ENCODE results near the gene TMEM245.

TMEM245 gene

DNA sequence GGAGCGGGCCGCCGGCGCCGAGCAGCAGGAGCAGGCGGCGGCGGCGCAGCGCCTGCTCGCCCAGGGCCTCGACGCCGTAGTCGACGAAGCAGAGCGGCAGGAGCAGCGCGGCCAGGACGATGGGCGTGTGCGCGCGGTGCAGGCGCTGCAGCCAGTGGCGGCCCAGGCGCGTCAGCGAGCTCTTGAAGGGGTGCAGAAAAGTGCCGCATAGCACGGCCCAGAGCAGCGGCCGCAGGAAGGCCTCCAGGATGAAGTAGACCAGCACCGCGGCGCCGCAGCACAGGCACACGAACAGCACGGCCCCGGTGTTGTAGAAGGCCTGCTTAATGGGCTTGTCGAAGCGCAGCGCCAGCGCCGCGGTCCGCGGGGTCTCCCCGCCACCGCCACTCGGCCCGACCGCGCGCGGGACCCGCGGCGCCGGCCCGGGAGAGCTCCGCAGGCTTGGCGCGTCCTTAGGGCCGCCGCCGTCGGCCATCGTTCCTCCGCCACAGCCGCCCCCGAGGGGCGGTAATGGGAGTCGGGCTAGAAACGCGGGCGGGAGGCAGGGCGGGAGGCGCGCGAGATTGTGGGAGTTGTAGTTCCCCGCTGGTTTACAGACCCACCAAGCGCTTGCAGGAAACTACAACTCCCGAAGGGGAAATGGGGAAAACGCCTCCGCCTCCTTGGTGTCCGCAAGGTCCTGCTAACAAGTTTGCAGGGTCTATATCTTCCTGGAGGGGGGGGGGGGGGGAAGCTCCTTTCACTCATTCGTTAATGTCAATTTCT lies at the start of gene TMEM245:
Gene TMEM245 (minus strand): TSS at position 509 of the 765 bp plus-strand sequence. CDS start 34 bp downstream, at position 475.
- DNase-seq (ENCODE audit: low read depth), result peak; percentile 99

DNA sequence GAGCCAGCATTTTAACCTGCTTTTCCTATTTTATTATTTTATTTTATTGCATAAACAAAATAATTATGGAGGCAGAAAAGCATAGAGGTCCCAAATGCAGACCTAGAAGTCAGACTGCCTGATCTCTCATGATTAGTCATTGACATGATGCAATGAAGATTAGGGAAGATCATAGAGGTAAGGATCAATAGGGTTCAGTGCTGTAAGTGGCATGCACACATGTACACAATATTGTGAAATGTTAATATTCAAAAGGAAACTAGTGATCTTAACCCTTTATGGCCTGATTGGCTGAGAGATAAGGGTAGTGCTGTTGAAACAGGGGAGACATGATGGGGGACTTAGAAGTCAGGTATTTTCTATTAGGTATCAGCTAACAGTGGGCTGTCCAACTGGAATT lies 48.4 kb upstream of the TMEM245 start:
- no peak for DNase-seq (ENCODE audit: low read depth)

- no peak for DNase-seq (ENCODE audit: low read depth)
These were observed 48.0 kb upstream of the TMEM245 start for GRCh38 chr9:109167716-109168115.

DNA sequence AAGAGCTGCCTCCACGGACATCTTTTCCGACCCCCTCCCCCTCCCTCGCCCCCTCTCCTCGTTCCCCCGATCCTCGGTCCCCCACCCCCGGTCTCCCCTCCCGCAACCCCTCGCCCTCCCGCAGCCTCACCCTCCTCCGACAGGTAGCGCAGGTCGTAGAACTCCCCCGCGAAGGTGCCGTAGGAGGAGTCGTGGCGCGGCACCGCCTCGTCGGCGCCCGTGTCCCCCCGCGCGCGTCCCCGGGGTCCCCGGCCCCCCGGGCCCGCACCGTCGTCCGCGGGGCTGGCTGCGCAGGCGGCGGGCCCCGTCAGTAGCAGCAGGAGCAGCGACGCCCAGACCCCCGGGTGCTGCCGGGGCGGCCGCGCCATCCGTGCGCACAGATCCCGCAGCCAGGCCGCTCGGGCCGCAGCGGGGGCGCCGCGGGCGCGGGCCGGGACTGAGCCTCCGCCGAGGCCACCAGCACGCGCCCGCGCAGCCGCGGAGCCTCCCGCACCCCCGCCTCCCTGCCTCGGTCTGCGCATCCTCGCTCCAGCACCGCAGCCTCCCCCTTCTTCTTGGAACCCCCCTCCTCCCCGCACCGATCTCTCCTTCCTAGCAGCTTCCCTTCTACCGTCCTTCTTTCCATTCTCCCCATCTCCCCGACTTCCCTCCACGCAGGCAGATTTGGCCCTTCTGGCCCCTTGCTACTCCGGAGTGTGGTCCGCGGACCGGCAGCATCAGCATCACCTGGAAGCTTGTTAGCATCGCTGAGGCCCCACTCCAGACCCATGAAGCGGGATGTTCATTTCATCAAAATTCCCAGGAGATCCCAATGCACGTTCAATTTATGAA lies 47.2 kb upstream of the TMEM245 start, which contains the start of gene FRRS1L:
Gene FRRS1L (minus strand): TSS at position 479 of the 831 bp plus-strand sequence. CDS start 111 bp downstream, at position 368.
- no peak for DNase-seq (ENCODE audit: low read depth)

DNA sequence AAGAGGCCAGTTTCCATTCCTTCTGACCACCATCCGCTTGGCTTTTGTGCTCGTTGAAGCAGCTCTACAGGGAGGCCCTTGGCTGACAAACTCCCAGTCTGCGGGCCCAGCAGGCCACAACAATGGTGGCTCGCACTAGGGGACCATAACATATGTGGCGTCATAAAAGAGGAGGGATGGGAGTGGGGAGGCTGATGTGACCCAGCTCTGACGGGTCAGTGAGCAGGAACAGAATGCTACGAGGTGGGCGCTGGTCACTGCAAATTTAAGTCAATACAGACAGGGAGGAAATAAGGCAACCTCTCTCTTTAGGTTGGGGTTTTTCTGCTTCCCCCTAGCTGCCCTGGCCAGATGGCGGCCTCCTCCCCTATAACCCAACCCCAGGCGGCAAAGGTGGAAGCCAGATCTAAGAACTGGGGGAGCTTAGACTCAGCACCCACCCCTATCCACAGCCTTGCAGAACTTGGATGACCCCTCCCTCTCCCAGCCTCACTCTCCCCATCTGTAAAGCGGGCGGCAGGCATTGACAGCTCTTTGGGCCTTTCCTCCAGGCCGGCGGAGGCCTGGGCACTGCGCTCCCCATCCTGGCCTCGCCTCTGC lies 46.5 kb upstream of the TMEM245 start:
- DNase-seq (ENCODE audit: low read depth), result no peak

GRCh38 chr9:109164042-109164441 lies 44.3 kb upstream of the TMEM245 start:
- DNase-seq (ENCODE audit: low read depth), result no peak

DNA sequence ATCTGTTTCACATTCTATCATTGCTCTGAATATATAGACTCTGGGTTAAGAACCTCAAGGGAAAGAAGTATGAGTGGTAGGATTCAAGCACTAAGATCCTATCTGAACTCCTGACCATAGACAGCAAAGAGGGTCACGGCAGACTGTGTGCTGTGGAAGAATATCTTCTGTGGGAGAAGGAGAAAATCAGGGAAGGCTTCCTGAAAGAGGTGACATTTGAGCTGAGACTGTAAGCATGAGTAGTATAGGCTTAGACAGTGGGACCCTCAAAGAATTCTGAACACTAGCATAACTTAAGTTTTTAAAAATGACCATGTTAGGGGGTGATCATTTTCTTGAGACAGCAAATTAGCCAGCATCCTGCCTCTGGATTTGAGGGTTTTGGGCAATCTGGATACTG lies 43.4 kb upstream of the TMEM245 start:
- DNase-seq (ENCODE audit: low read depth), result no peak

DNA sequence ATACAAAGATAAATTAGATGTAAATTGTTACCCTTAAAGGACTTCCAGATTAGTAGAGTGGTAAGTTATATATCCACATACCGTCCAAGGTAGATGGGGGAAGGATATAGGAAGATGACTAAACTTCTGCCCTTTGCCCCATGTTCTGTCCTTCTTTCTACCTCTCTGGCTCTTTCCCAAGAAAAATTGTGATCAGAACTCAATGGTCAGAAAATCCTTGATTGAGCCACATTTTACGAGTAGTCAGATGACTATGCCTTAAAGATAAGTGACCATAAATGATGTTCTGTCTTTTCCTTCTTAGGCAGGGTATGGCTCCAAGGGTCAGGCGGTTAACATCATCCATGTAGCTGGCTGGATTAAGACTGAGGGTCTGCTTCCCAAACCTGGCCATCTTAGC lies 42.9 kb upstream of the TMEM245 start:
- no peak for DNase-seq (ENCODE audit: low read depth)

- DNase-seq (ENCODE audit: low read depth), result no peak
These were observed 41.7 kb upstream of the TMEM245 start for GRCh38 chr9:109161471-109161870.

GRCh38 chr9:109159583-109159982 lies 39.8 kb upstream of the TMEM245 start:
- DNase-seq (ENCODE audit: low read depth), result no peak

GRCh38 chr9:109158651-109159050 lies 38.9 kb upstream of the TMEM245 start:
- peak; percentile 78 for DNase-seq (ENCODE audit: low read depth)

DNA sequence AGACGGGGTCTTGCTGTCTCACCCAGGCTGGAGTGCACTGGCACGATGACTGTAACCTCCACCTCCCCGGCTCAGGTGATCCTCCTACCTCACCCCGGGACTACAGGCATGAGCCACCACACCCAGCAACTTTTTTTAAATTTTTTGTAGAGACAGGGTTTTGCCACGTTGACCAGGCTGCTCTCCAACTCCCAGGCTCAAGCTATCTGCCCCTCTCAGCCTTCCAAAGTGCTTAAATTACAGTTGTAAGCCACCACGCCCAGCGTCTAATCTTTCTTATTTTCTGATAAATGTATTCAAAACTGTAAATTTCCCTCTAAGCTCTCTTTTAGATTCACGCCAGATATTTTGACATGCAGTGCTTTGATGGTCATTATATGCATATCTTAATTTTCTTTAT lies 37.0 kb upstream of the TMEM245 start:
- DNase-seq (ENCODE audit: low read depth), result no peak

DNA sequence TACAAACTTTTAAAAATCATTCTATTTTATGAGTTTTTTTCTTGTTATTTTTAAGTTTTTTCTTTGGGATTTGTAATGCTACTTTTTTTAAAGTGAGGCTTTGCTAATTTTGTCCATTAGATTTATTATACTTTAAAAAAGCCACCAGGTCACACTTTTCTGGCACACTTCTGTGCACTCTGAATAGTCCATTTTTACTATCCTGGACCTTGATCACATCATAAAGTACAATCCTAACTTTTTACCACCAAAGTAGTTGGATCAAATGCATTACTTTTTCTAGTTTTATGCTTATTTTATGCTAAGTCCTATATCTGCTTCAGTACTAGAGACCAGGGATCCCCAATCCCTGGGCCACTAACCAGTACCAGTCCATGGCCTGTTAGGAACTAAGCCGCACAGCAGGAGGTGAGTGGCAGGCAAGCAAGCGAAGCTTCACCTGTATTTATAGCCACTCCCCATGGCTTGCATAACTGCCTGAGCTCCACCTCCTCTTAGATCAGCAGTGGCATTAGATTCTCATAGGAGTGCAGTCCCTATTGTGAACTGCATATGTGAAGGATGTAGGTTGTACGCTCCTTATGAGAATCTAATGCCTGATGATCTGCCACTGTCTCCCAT lies 31.3 kb upstream of the TMEM245 start:
- no peak for DNase-seq (ENCODE audit: low read depth)

DNA sequence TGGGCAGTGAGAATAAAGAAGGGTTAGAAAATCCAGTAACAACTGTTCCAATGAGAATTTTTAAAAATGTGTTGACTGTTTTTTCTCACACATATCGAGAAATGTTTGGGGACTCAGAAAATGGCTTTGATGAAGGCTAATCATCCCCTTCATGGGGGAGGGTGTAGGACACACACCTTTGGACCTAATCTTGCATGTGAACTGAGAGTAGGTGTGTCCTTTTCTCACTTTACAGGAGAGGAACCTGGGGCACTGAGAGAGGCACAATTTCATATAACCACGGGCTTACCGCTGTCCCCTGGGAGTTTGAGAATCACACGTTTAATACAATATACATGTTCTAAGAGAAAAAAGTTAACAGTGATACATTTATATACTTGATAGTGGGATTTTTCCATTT lies 30.0 kb upstream of the TMEM245 start:
- DNase-seq (ENCODE audit: low read depth), result no peak

DNA sequence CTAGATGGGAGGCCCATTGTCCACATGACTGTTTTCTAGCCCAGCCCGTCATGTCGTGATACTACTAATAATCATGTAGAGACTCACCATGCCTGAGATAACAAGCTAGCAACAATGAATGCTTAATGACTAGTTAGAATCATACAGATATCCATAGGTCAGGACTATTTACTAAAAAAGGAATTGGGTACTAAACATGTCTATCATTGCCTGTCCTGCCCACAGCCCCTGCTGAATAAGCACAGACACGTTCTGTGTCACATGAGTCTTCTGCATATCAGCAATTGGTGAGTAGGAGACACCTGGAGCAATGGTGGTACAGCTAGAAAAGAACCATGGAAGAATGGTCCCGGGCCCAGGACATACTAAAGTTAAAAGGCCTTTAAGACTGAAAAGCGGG lies 29.3 kb upstream of the TMEM245 start:
- DNase-seq (ENCODE audit: low read depth), result no peak

GRCh38 chr9:109145051-109145450 lies 25.3 kb upstream of the TMEM245 start:
- no peak for DNase-seq (ENCODE audit: low read depth)

GRCh38 chr9:109143881-109144562 lies 24.3 kb upstream of the TMEM245 start:
- DNase-seq (ENCODE audit: low read depth), result peak; percentile 6

DNA sequence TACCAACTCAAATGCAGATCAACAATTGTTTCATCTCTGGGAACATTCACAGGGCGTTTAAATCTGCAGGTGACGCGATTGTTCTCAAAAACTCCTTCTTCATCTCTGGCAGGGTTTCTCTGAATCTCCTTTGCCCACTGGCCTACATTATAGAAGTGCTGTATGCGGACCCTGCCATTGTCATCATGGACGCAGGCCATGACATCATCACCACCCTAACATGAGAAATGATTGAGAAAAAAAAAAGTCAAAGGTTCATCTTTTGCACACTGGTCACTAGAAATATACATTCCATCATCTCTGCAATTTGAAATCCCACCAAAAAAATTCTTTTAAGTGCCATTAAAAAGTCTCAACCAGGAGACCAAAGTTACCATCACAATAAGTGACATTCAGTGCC lies 21.6 kb upstream of the TMEM245 start:
- no peak for DNase-seq (ENCODE audit: low read depth)

DNA sequence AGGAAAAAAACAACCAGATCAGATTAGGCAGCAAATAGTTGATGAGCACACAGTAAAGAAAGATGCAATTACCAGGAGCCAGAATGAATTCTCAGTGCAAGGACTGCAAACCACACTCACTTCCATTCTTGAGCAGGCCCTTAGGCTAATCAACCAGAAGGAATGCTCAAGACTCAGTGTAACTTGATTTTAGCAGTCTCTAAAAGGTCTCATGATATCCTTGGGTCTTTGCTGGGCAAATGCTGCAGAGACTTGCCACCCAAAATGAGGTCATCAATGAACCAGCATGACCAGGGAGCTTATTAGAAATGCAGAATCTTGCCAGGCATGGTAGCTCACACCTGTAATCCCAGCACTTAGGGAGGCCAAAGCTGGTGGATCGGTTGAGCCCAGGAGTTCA lies 20.1 kb upstream of the TMEM245 start:
- no peak for DNase-seq (ENCODE audit: low read depth)

DNA sequence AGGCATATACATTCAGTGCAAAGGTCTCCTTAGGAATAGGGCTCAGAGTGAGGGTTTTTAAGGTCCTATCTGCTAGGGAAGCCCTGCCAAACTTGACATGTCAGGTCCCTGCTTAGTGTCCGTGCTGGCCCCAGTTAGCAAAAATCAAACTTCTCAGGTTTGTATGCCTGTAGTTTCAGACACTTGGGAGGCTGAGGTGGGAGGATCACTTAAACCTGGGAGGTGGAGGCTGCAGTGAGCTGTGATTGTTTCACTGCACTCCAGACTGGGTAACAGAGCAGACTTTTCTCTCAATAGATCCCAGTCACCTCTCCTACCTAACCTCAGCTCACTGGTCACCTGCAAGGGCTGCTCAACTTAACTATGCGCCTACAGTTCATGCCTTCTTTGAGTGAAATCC lies 18.7 kb upstream of the TMEM245 start:
- DNase-seq (ENCODE audit: low read depth), result no peak

DNA sequence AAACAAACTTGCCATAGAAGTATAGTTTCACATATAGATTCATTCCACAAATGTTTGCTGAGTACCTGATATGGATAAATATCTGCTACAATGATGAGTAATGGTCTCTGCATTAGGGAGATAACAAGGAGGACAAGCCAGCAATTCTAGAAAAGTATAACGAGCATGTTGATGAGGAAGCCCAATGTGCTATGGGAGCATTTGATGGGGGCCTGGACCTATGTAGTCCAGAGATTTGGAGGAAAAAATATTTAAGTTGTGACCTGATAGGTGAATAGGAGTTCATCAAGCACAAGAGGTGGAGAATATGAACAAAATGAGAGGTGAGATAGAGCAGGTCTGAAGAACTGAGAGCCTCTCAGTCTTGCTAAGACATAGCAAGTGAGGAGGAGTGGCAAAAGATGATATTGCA lies 14.4 kb upstream of the TMEM245 start:
- no peak for DNase-seq (ENCODE audit: low read depth)

GRCh38 chr9:109133533-109133932 lies 13.8 kb upstream of the TMEM245 start:
- DNase-seq (ENCODE audit: low read depth), result no peak
